ENCODE measurements around the gene MYO15B.
A peak's percentile ranks its signal among the peaks of the same experiment; 100 is the strongest.

DNA sequence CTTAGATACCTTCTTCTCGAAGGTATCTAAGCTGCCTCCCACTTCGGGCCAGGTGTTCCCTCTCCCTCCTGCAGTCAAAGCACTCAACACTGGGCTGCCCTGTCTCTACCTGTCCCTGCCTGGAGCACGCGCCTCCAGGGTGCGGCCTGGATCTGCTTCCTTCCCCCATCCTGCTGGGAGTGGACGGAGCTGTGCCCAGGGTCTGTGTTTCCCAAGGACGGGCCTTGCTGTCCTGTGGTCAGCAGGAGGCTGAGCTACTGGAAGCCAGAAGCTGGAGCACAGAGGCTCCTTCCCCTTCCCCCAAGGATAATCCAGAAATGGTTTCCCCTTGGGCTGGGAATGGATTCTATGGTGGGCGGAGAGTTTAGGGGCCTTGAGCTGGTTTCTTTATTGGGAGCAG lies 45.4 kb upstream of the MYO15B start:
- peak; percentile 4 to 61 (median 49) for TF ChIP-seq POLR2AphosphoS5 (IDR thresholded peaks at IDR 0.05)
- TF ChIP-seq, protein P1, sequence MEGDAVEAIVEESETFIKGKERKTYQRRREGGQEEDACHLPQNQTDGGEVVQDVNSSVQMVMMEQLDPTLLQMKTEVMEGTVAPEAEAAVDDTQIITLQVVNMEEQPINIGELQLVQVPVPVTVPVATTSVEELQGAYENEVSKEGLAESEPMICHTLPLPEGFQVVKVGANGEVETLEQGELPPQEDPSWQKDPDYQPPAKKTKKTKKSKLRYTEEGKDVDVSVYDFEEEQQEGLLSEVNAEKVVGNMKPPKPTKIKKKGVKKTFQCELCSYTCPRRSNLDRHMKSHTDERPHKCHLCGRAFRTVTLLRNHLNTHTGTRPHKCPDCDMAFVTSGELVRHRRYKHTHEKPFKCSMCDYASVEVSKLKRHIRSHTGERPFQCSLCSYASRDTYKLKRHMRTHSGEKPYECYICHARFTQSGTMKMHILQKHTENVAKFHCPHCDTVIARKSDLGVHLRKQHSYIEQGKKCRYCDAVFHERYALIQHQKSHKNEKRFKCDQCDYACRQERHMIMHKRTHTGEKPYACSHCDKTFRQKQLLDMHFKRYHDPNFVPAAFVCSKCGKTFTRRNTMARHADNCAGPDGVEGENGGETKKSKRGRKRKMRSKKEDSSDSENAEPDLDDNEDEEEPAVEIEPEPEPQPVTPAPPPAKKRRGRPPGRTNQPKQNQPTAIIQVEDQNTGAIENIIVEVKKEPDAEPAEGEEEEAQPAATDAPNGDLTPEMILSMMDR (IDR thresholded peaks at IDR 0.05 in 8 of 11, conservative IDR thresholded peaks at IDR 0.05 in 3 of 11): no peak

All from spleen (tissue), 7 donors.